KBM-7 (cell line): ENCODE measurements around the gene OXT.
A peak's percentile ranks its signal among the peaks of the same experiment; 100 is the strongest.
"Not testable (repeated sequence)": the region's sequence is repeated elsewhere in the genome, so short reads cannot be mapped to it uniquely, and the experiment has no call there.

Experiments used
- DNase-seq: peaks from one replicate; pipeline ENCODE4 v3.0.0-alpha.2; 2015
- in situ Hi-C: fragments of 300-500 bp; cut with MboI; formaldehyde crosslinking; loops from 2 replicates; pipeline ENCODE4 v1.14.3; 2020; ENCODE audit warnings: low sequenced_read_pairs, low pct_unique_long_range_greater_than_20kb, mixed read lengths

The OXT gene

DNA sequence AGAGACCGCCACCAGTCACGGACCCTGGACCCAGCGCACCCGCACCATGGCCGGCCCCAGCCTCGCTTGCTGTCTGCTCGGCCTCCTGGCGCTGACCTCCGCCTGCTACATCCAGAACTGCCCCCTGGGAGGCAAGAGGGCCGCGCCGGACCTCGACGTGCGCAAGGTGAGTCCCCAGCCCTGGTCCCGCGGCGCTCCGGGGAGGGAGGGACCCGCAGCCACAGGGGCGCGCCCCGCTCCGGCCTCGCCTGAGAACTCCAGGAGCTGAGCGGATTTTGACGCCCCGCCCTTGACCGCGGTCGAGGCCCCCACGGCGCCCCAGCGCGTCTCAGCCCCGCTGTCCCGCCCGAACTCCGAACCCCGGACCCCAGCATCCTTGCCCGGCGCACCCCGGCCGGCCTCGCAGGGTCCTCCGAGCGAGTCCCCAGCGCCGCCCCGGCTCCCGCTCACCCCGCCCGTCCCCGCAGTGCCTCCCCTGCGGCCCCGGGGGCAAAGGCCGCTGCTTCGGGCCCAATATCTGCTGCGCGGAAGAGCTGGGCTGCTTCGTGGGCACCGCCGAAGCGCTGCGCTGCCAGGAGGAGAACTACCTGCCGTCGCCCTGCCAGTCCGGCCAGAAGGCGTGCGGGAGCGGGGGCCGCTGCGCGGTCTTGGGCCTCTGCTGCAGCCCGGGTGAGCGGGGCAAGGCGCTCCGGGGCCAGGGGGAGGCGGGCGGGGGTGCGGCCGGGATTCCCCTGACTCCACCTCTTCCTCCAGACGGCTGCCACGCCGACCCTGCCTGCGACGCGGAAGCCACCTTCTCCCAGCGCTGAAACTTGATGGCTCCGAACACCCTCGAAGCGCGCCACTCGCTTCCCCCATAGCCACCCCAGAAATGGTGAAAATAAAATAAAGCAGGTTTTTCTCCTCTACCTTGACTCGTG is at the start of gene OXT:
TSS of gene OXT (plus strand) at position 11 of the 920 bp plus-strand sequence. CDS start at position 47, 36 bp downstream.
- in situ Hi-C loops: no loop called here
- peak; percentile 82 for DNase-seq

DNA sequence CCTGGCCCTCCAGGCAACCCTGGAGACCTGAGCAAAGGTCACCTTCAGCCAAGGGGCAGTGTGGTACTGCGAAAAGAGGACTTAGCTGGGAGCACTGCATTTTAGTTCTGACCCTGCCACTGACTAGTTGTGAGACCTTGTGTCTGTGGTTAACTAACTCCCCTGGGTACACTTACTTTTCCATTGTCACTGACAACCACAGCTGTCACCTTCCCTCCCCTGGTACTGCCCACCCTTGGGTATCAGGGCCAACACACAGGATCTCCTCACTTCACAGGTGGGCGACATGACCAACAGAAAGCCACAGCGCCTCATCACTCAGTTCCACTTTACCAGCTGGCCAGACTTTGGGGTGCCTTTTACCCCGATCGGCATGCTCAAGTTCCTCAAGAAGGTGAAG is 49.6 kb upstream of the OXT start:
- DNase-seq: no peak
- in situ Hi-C loops: no loop called here

DNA sequence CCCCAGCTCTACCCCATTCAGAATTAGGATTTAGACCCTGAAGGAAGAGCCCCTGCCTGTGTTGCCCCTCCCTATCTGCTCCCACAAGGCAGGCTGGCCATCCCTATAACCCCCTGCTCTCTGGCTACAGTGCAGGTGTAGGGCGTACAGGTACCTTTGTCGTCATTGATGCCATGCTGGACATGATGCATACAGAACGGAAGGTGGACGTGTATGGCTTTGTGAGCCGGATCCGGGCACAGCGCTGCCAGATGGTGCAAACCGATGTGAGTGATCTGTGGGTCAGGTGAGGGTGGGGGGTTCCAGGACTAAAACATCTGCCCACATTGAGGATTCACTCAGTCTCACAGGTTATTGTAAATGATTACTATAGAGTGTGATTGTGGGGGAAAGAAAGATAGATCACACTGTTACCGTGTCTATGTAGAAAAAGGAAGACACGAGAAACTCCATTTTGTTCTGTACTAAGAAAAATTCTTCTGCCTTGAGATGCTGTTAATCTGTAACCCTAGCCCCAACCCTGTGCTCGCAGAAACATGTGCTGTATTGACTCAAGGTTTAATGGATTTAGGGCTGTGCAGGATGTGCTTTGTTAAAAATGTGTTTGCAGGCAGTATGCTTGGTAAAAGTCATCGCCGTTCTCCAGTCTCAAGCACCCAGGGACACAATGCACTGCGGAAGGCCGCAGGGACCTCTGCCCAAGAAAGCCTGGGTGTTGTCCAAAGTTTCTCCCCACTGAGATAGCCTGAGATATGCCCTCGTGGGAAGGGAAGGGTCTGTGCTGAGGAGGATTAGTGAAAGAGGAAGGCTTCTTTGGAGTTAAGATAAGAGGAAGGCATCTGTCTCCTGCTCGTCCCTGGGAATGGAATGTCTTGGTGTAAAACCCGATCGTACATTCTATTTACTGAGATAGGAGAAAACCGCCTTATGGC is 48.6 kb upstream of the OXT start:
- in situ Hi-C loops, DNase-seq: not testable (repeated sequence)

DNA sequence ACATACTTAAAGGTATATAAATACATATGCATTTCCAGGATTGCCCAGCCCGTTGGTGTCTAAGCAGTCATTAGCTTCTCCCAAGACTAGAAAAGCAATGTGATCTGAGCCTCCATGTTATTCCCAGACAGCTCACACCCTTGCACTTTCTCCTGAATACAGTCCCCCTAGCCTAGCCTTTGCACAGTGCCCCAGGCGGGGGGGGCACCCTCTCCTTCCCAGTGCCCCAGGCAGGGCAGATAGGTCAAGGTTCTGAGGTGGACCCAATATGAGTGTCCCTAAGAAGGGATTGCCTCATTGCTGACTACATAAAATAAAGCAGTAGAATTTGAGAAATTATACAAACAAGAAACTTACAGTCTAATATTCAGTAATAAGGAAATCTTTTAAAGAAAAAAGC is 43.4 kb upstream of the OXT start:
- in situ Hi-C loops: no loop called here
- no peak for DNase-seq

DNA sequence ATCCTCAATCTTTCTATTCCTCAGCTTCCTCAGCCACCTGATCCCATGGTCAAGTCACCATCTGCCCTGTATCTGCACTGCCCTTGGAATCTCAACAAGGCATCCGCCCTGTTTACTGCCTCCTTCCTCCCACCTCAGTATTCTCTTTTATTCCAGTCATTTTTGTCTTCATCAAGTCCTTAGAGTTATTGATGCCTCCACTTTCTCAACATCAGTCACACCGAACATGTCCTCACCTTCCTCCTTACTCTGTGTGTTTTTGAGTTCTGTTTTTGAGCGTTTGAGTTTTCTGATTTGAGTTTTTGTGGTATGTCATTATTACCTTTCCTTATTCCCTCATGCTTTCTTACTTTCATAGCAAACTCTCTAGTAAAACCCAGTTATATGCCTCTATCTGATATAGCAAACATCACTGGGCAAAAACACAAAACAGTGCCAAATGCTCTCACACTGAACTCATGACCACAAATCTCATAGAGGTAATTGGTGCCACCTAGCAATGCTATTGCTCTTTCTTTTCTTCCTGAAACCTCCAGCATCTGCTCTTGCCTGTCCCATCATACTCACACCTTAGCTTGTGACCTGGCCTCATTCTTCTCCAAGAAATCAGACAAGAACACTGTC is 39.8 kb upstream of the OXT start:
- DNase-seq: no peak

DNA sequence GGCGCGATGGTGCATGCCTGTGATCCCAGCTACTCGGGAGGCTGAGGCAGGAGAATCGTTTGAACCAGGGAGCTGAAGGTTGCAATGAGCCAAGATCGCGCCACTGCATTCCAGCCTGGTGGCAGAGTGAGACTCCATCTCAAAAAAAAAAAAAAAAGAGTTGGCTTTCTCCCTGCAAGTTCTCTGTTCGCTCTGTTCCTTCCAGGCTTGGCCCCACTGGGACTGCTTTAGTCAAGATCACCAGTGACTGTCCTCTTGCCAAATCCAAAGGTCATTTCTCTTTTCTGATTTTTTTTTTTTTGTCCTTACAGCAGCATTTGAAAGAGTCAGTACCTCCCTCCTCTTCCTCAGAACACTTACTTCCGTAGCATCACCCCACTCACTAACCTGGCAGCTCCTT is 38.8 kb upstream of the OXT start:
- in situ Hi-C loops: no loop called here
- no peak for DNase-seq

More for the DNA sequence above, 39.8 kb upstream of the OXT start:
- in situ Hi-C loops: no loop called here

DNA sequence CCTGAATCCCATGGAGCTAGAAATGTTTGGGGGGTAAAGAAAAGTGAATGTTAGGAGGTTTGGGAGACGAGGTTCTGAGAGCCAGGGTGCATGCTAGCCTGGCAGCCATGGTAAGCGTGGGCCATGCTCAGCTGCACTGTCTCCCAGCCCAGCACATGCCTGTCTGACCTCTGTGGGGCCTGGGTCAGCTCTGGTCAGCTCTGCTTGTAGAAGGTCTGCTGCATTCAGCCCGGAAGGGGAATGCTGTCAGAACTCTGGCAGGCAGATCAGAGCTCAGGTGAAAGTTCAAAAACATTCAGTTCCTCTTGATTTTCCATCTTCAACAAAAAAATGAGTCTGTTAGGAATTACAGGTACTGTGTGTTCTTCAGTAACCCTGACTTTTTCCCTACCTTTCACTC is 33.8 kb upstream of the OXT start:
- DNase-seq: no peak
- in situ Hi-C loops: no loop called here

DNA sequence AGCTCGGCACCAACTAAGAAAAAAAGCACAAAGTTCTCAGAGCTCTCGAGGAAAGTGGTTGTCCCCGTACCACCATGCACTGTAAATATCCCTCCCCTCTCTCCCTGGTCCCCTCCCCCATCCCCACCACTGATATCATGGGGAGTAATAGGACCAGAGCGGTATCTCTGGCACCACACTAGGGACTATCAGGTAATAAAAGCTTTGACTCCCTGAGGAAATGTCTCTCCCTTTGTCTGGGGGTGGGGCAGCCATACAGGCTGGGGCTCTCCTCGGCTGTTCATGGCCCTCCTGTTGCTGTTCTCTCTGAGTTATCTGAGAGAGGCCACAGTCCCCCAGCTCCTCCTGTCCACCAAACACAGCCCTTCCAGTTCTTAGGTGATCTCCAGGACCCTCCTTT is 33.0 kb upstream of the OXT start:
- in situ Hi-C loops: no loop called here
- no peak for DNase-seq

DNA sequence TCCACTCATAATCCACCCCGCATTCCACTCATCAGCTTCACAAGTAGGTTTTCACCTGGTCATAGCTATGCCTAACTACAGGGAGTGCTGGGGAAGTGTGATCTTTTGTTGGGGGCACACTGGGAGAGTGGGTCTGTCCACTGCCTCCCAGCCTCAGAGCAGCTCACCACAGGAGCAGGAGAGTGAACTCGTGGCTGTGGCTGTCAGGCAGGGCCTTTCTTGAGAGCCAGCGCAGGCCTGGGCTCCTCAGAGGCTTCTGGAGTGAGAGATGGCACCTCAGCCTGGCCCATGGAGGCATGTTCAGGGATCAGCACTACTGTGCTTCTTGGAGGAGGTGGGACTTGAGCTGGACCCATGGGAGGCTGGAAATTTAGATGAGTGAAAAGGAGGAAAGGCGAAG is 32.0 kb upstream of the OXT start:
- DNase-seq: no peak
- in situ Hi-C loops: no loop called here

DNA sequence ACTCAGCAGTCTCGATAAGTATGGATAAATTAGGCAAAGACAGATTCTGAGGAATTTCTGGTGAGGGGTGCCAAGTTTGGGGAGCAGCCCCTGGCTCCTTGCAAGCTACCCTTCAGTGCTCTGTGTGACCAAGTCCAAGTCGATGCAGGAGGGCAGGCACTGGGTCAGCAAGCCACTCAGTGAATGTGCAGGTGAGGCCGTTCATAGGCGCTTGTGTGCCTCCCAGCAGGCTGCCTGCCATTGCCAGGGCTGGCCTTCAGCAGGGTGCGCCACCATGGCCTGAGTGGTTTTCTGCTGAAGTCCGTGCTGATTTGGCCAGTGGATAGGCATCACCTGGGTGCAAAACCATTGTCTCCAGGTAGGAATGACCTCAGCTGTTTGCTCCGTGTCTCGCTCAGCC is 31.3 kb upstream of the OXT start:
- in situ Hi-C loops: no loop called here
- DNase-seq: no peak

DNA sequence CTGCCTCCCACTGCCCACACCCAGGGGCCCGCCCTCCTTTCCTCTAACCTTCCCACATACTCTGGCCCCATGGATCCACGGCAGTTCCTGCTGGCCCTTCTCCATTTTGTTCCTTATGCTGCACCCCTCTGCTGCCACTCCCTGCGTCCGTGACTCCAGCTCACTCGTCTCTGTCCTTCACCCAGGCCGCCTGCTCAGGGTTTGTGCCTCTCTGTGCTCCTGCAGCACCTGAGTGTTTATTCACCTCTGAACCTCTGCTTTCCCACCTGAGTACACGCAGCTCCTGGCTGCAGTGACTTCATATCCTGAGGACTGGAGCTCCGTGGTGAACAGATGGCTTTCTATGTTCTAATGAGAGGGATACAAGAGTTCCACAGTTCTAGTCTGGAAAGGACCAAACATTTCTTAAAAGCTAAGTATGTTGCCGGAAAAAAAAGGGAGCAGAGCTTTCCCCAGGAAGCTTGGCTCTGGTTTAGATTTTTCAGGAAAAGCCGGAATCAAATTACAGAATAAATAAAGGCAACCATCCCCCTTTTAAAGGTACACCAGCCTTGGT is 29.5 kb upstream of the OXT start:
- in situ Hi-C loops: no loop called here
- no peak for DNase-seq

DNA sequence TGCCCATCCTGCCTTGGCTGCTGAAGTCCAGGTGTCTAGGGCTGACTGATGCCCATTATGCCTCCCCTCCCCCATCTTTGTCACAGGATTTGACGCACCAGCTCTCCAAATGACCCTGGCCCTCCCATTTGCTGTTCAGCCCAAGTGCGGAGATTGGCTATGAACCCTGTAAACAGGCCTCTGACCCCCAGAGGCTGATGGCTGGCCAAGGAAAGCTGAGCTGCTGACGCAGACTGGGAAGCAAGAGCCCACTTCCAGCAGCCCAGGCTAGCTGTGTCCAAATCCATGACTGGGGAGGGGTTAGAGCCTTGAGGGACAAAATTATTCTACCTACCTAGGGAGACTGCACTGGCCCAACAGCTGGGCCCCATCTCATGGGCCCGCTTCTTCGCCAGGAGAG is 28.8 kb upstream of the OXT start:
- in situ Hi-C loops: no loop called here
- no peak for DNase-seq

DNA sequence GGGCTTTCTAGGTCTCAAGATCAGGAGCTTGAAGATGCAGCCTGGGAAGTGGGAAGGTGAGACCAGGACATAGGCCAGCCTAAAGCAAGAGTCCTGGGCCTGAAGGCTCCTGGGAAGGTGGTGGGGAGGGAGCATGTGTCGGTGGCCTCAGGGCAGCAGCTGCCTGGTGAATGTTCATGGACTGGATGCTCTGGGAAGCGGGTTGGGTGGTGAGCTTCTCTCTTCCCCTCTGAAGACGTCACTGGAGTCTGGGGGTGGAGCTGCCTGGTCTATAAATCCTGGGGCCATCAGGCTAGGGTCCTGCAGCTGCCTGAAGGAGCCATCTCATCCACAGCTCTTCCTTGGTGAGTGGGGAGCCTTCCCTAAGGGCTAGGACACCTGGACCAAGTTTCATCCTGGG is 28.1 kb upstream of the OXT start, which contains the start of gene GNRH2:
TSS of gene GNRH2 (plus strand) at position 301 of the 400 bp plus-strand sequence. CDS start 793 bp downstream, outside the sequence.
- no peak for DNase-seq
- in situ Hi-C loops: no loop called here

DNA sequence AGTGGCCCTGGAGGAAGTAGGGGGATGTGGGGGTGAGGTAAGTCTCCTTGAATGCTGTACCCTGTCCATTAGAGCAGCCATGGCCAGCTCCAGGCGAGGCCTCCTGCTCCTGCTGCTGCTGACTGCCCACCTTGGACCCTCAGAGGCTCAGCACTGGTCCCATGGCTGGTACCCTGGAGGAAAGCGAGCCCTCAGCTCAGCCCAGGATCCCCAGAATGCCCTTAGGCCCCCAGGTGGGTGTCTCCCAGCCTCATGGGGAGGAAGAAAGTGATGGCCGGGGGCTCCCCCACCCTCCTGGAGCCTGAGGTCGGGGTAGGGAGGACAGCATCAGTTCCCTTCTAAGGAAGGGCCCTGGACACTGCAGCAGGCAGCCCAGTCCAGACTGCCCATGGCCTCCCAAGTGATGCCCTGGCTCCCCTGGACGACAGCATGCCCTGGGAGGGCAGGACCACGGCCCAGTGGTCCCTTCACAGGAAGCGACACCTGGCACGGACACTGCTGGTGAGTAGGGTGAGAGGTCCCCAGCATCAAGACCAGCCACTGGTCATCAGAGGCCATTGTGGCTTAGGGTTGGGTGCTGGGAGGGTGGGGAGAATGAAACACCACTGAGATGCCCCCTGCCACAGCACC is 27.0 kb upstream of the OXT start:
- in situ Hi-C loops: no loop called here
- DNase-seq: no peak

DNA sequence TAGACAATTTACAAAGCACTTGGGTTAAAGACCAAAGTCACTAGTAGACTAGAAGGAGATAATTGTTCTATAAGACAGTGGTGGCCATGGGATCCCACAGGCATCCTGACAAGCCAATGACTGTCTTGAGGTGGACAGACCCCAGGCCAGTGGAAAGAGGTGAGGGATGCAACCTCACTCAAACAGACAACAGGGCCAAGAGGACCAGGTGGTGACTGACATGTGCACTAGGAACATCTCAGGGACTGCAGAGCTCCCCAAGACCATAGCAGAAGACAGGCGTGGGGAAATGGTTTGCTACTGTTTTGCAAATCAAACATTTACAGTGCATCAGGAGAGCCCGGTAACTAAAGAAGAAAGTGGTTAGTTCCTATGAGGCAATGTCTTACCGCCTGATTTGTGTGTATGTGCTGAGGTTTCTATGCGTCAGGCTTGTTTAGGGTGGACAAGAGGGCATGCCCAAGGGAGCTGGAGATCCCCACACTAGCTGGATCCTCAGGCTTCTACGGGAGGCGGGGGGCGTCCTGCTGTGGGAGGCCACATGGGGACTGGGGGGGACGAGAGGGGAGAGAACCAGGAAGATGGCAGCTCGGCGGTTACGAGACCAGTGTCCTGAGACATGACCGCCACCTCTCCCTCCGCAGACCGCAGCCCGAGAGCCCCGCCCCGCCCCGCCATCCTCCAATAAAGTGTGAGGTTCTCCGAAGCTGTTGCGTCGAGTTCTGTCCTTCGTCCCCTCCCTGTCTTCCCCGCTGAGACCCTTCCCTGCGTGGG is 26.2 kb upstream of the OXT start:
- DNase-seq: peak; percentile 92
- in situ Hi-C loops: no loop called here

DNA sequence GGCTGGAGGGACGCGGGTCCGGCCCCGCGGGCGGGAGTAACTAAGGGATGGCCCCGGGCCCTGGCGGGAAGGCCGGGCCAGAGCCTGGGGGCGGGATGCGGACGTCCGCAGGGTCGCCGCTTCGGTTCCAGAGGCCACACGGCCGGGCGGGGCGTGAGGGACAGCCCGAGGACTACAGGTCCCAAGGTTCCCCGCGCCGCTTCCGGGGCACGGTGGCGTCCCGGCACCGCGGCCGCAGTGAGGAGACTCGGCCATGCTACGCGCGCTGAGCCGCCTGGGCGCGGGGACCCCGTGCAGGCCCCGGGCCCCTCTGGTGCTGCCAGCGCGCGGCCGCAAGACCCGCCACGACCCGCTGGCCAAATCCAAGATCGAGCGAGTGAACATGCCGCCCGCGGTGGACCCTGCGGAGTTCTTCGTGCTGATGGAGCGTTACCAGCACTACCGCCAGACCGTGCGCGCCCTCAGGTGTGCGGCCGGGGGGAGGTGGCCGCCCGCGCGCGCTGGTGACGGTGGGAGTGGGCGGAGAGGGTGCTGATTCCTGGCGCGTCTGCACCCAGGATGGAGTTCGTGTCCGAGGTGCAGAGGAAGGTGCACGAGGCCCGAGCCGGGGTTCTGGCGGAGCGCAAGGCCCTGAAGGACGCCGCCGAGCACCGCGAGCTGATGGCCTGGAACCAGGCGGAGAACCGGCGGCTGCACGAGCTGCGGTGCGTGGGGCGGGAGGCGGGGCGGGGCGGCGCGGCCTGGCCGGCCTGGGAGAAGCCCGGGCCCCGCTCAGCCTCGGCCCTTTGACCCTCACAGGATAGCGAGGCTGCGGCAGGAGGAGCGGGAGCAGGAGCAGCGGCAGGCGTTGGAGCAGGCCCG is 25.4 kb upstream of the OXT start, which contains the start of gene MRPS26:
TSS of gene MRPS26 (plus strand) at position 237 of the 861 bp plus-strand sequence. CDS start at position 254, 17 bp downstream.
- no peak for DNase-seq
- in situ Hi-C loops: no loop called here
